Activated naive CD8-positive, alpha-beta T cell treated with anti-CD3 and anti-CD28 coated beads, Interleukin-2, amount 50 U/mL, for 24 hours (primary cell): ENCODE measurements around the gene NSUN3.
"Not testable (repeated sequence)": the region's sequence is repeated elsewhere in the genome, so short reads cannot be mapped to it uniquely, and the experiment has no call there.

Source experiments
- ATAC-seq: fragments of 150-1000 bp; cut with Tn5 transposase; one replicate; pipeline ENCODE4 v1.10.0; 2021
- DNase-seq: peaks from one replicate; pipeline ENCODE4 v3.0.0; 2021
- H3K27ac Mint-ChIP-seq: one replicate; pipeline ENCODE4 v1.8.0; 2021; ENCODE audit warnings: mild to moderate bottlenecking, mixed read lengths
- H3K27me3 Mint-ChIP-seq: one replicate; pipeline ENCODE4 v1.8.0; 2021; ENCODE audit warnings: mixed read lengths
- H3K36me3 Mint-ChIP-seq: one replicate; pipeline ENCODE4 v1.8.0; 2021; ENCODE audit warnings: low read depth, mixed read lengths
- H3K4me1 Mint-ChIP-seq: one replicate; pipeline ENCODE4 v1.8.0; 2021; ENCODE audit warnings: mixed read lengths
- H3K4me3 Mint-ChIP-seq: one replicate; pipeline ENCODE4 v1.8.0; 2021; ENCODE audit warnings: mild to moderate bottlenecking, moderate library complexity, mixed read lengths
- H3K9me3 Mint-ChIP-seq: one replicate; pipeline ENCODE4 v1.8.0; 2021; ENCODE audit warnings: mixed read lengths

The NSUN3 gene

GRCh38 chr3:94089126-94089525 lies 26.3 kb downstream of the NSUN3 start:
- no peaks in the 10 kb centered on the region for H3K27me3 Mint-ChIP-seq
- H3K27ac Mint-ChIP-seq: no peak overlapping the region
- H3K9me3 Mint-ChIP-seq: no peaks in the 10 kb centered on the region
- no peak overlapping the region for H3K4me3 Mint-ChIP-seq
- H3K36me3 Mint-ChIP-seq: peaks cover 36% of the 10 kb centered on the region
- DNase-seq (no peak), ATAC-seq (no peak)
- H3K4me1 Mint-ChIP-seq: no peaks in the 10 kb centered on the region

GRCh38 chr3:94092086-94092485 lies 29.2 kb downstream of the NSUN3 start:
- no peak overlapping the region for H3K4me3 Mint-ChIP-seq
- peaks cover 35% of the 10 kb centered on the region for H3K36me3 Mint-ChIP-seq
- H3K27ac Mint-ChIP-seq: no peak overlapping the region
- DNase-seq: no peak
- ATAC-seq: no peak
- H3K9me3 Mint-ChIP-seq: no peaks in the 10 kb centered on the region
- no peaks in the 10 kb centered on the region for H3K4me1 Mint-ChIP-seq
- no peaks in the 10 kb centered on the region for H3K27me3 Mint-ChIP-seq

- Mint-ChIP-seq H3K4me3 (no peak overlapping the region), H3K36me3 (peaks cover 41% of the 10 kb centered on the region), H3K27ac (no peak overlapping the region), H3K4me1 (peaks cover 2% of the 10 kb centered on the region), H3K27me3 (no peaks in the 10 kb centered on the region), H3K9me3 (no peaks in the 10 kb centered on the region)
- no peak for DNase-seq
- no peak for ATAC-seq
Measured at GRCh38 chr3:94093151-94093550, 30.3 kb downstream of the NSUN3 start.

- ATAC-seq (no peak), DNase-seq (no peak)
- Mint-ChIP-seq H3K9me3 (no peaks in the 10 kb centered on the region), H3K4me3 (no peak overlapping the region), H3K36me3 (peaks cover 36% of the 10 kb centered on the region), H3K27ac (no peak overlapping the region), H3K4me1 (peaks cover 3% of the 10 kb centered on the region), H3K27me3 (no peaks in the 10 kb centered on the region)
Measured at GRCh38 chr3:94095111-94095510, 32.2 kb downstream of the NSUN3 start.

- Mint-ChIP-seq H3K27ac (no peak overlapping the region), H3K4me1 (peaks cover 3% of the 10 kb centered on the region), H3K36me3 (peaks cover 29% of the 10 kb centered on the region), H3K4me3 (no peak overlapping the region), H3K27me3 (no peaks in the 10 kb centered on the region), H3K9me3 (no peaks in the 10 kb centered on the region)
- no peak for ATAC-seq
- DNase-seq: no peak
Measured at GRCh38 chr3:94098452-94098851, 35.6 kb downstream of the NSUN3 start.

GRCh38 chr3:94099311-94099710 lies 36.5 kb downstream of the NSUN3 start:
- DNase-seq: no peak
- Mint-ChIP-seq H3K36me3 (peaks cover 29% of the 10 kb centered on the region), H3K9me3 (no peaks in the 10 kb centered on the region), H3K4me3 (no peak overlapping the region), H3K4me1 (peaks cover 3% of the 10 kb centered on the region), H3K27me3 (no peaks in the 10 kb centered on the region), H3K27ac (no peak overlapping the region)
- ATAC-seq: no peak

GRCh38 chr3:94101860-94102259 lies 39.0 kb downstream of the NSUN3 start:
- Mint-ChIP-seq H3K9me3 (no peaks in the 10 kb centered on the region), H3K36me3 (peaks cover 30% of the 10 kb centered on the region), H3K4me1 (peaks cover 3% of the 10 kb centered on the region), H3K27ac (no peak overlapping the region), H3K4me3 (no peak overlapping the region), H3K27me3 (no peaks in the 10 kb centered on the region)
- ATAC-seq: no peak
- no peak for DNase-seq

- no peaks in the 10 kb centered on the region for H3K27me3 Mint-ChIP-seq
- no peaks in the 10 kb centered on the region for H3K9me3 Mint-ChIP-seq
- H3K36me3 Mint-ChIP-seq: peaks cover 18% of the 10 kb centered on the region
Measured at GRCh38 chr3:94106268-94106667, 43.4 kb downstream of the NSUN3 start.

GRCh38 chr3:94110232-94110631 lies 47.4 kb downstream of the NSUN3 start:
- not testable (repeated sequence) for H3K4me3 Mint-ChIP-seq
- peaks cover 26% of the 10 kb centered on the region for H3K36me3 Mint-ChIP-seq

More at GRCh38 chr3:94106268-94106667, 43.4 kb downstream of the NSUN3 start:
- H3K4me1 Mint-ChIP-seq: no peaks in the 10 kb centered on the region
- ATAC-seq (no peak), DNase-seq (no peak)
- no peak overlapping the region for H3K4me3 Mint-ChIP-seq
- no peak overlapping the region for H3K27ac Mint-ChIP-seq

GRCh38 chr3:94110854-94111253 lies 48.0 kb downstream of the NSUN3 start:
- Mint-ChIP-seq H3K4me1 (no peaks in the 10 kb centered on the region), H3K36me3 (peaks cover 27% of the 10 kb centered on the region), H3K27me3 (no peaks in the 10 kb centered on the region), H3K27ac (no peak overlapping the region), H3K4me3 (no peak overlapping the region), H3K9me3 (no peaks in the 10 kb centered on the region)
- DNase-seq (no peak), ATAC-seq (no peak)

More at GRCh38 chr3:94110232-94110631, 47.4 kb downstream of the NSUN3 start:
- not testable (repeated sequence) for H3K9me3 Mint-ChIP-seq, DNase-seq, H3K4me1 Mint-ChIP-seq, ATAC-seq, H3K27ac Mint-ChIP-seq, H3K27me3 Mint-ChIP-seq

- no peak for DNase-seq
- ATAC-seq: no peak
- no peak overlapping the region for H3K4me3 Mint-ChIP-seq
Measured at GRCh38 chr3:94114666-94115065, 51.8 kb downstream of the NSUN3 start.

GRCh38 chr3:94115482-94115881 lies 52.6 kb downstream of the NSUN3 start:
- DNase-seq: no peak
- no peak overlapping the region for H3K27ac Mint-ChIP-seq
- no peak overlapping the region for H3K4me3 Mint-ChIP-seq
- no peaks in the 10 kb centered on the region for H3K4me1 Mint-ChIP-seq
- H3K9me3 Mint-ChIP-seq: no peaks in the 10 kb centered on the region
- no peaks in the 10 kb centered on the region for H3K27me3 Mint-ChIP-seq
- H3K36me3 Mint-ChIP-seq: peaks cover 16% of the 10 kb centered on the region
- no peak for ATAC-seq

More at GRCh38 chr3:94114666-94115065, 51.8 kb downstream of the NSUN3 start:
- no peaks in the 10 kb centered on the region for H3K9me3 Mint-ChIP-seq
- H3K4me1 Mint-ChIP-seq: no peaks in the 10 kb centered on the region
- H3K27ac Mint-ChIP-seq: no peak overlapping the region
- H3K36me3 Mint-ChIP-seq: peaks cover 20% of the 10 kb centered on the region
- no peaks in the 10 kb centered on the region for H3K27me3 Mint-ChIP-seq

- Mint-ChIP-seq H3K36me3 (peaks cover 7% of the 10 kb centered on the region), H3K4me3 (no peak overlapping the region), H3K4me1 (no peaks in the 10 kb centered on the region), H3K9me3 (no peaks in the 10 kb centered on the region), H3K27ac (no peak overlapping the region), H3K27me3 (no peaks in the 10 kb centered on the region)
- DNase-seq (no peak), ATAC-seq (no peak)
Measured at GRCh38 chr3:94117729-94118128, 54.9 kb downstream of the NSUN3 start.

- no peak overlapping the region for H3K4me3 Mint-ChIP-seq
- no peak for ATAC-seq
- no peak overlapping the region for H3K27ac Mint-ChIP-seq
- no peaks in the 10 kb centered on the region for H3K4me1 Mint-ChIP-seq
- no peaks in the 10 kb centered on the region for H3K27me3 Mint-ChIP-seq
- no peaks in the 10 kb centered on the region for H3K9me3 Mint-ChIP-seq
- no peak for DNase-seq
- peaks cover 5% of the 10 kb centered on the region for H3K36me3 Mint-ChIP-seq
Measured at GRCh38 chr3:94118390-94118789, 55.5 kb downstream of the NSUN3 start.

GRCh38 chr3:94121161-94121560 lies 58.3 kb downstream of the NSUN3 start:
- H3K4me3 Mint-ChIP-seq: no peak overlapping the region
- peaks cover 9% of the 10 kb centered on the region for H3K36me3 Mint-ChIP-seq
- ATAC-seq (no peak), DNase-seq (no peak)
- H3K27ac Mint-ChIP-seq: no peak overlapping the region
- H3K27me3 Mint-ChIP-seq: no peaks in the 10 kb centered on the region
- no peaks in the 10 kb centered on the region for H3K9me3 Mint-ChIP-seq
- H3K4me1 Mint-ChIP-seq: no peaks in the 10 kb centered on the region

- Mint-ChIP-seq H3K4me3 (no peak overlapping the region), H3K9me3 (no peaks in the 10 kb centered on the region), H3K36me3 (peaks cover 22% of the 10 kb centered on the region), H3K4me1 (peaks cover 3% of the 10 kb centered on the region), H3K27me3 (no peaks in the 10 kb centered on the region), H3K27ac (no peak overlapping the region)
- no peak for ATAC-seq
- DNase-seq: no peak
Measured at GRCh38 chr3:94127115-94127514, 64.3 kb downstream of the NSUN3 start.
